HG03439 (cell line): ENCODE data around the gene TMEM217.
"Not testable (repeated sequence)": the region's sequence is repeated elsewhere in the genome, so short reads cannot be mapped to it uniquely, and the experiment has no call there.

ENCODE experiments used
- ATAC-seq: cut with Tn5 transposase; IDR thresholded peaks from one replicate; pipeline ENCODE4 v1.9.1; 2021; ENCODE audit warnings: mild to moderate bottlenecking, moderate library complexity; ENCODE audit not compliant: unreplicated experiment

TMEM217 gene

GRCh38 chr6:37185949-37186720 is 71.8 kb downstream of the TMEM217 start:
- ATAC-seq = not testable (repeated sequence)

GRCh38 chr6:37182736-37183590 is 75.0 kb downstream of the TMEM217 start:
- ATAC-seq = no peak

- not testable (repeated sequence) for ATAC-seq
These were observed 77.3 kb downstream of the TMEM217 start for GRCh38 chr6:37180610-37181009.

GRCh38 chr6:37180075-37180474 is 77.9 kb downstream of the TMEM217 start:
- ATAC-seq = no peak

- no peak for ATAC-seq
These were observed 79.9 kb downstream of the TMEM217 start for GRCh38 chr6:37177935-37178517.

- no peak for ATAC-seq
These were observed 80.6 kb downstream of the TMEM217 start for GRCh38 chr6:37177077-37177934.

- ATAC-seq = no peak
These were observed 81.5 kb downstream of the TMEM217 start for GRCh38 chr6:37176268-37177076.

- ATAC-seq = no peak
These were observed 82.3 kb downstream of the TMEM217 start for GRCh38 chr6:37175332-37176267.

GRCh38 chr6:37174515-37175331 is 83.2 kb downstream of the TMEM217 start:
- no peak for ATAC-seq

- no peak for ATAC-seq
These were observed 83.8 kb downstream of the TMEM217 start for GRCh38 chr6:37174196-37174514.

GRCh38 chr6:37173493-37174195 is 84.3 kb downstream of the TMEM217 start:
- ATAC-seq = no peak

GRCh38 chr6:37172912-37173492 is 84.9 kb downstream of the TMEM217 start:
- ATAC-seq = no peak

GRCh38 chr6:37171970-37172812 is 85.8 kb downstream of the TMEM217 start:
- ATAC-seq = peak; percentile 31

GRCh38 chr6:37171201-37171969 is 86.6 kb downstream of the TMEM217 start:
- ATAC-seq = no peak
